ENCODE data around the gene PTCRA. TPM values are rescaled to one million over a fixed set of nuclear protein-coding genes. Genes with fewer than 3 reads are reported as not detected.

The PTCRA gene
- total RNA-seq, 1 experiment from 2014 or later: not detected

- H3K4me1 Mint-ChIP-seq: peaks cover 33% of the 10 kb centered on the region
- ChIA-PET POLR2A (interaction anchor here (1.0 kb wide), 1 partner anchor 21 kb away, joined by 3 read pairs; no protein-coding TSS in a partner anchor), CTCF (interaction anchor here (0.5 to 0.7 kb wide), 2 partner anchors 22 to 217 kb away, joined by 3 to 5 read pairs; no protein-coding TSS in a partner anchor)
- H3K27ac Mint-ChIP-seq: peak overlapping the region; percentile 11; the same call in 1 of the 2 replicates
- no peak for DNase-seq (ENCODE audit: low spot score)
- H3K27me3 Mint-ChIP-seq (ENCODE audit: low read depth): peaks cover 2% of the 10 kb centered on the region; the same call in 1 of the 2 replicates
- no peaks in the 10 kb centered on the region for H3K9me3 Mint-ChIP-seq
- no peak overlapping the region for H3K4me3 Mint-ChIP-seq
- ATAC-seq: no peak
- H3K36me3 Mint-ChIP-seq: peaks cover 47% of the 10 kb centered on the region
- TF ChIP-seq NR3C1 (CRISPR knock-in tag; conservative IDR thresholded peaks at IDR 0.05; ENCODE audit: low read depth) (no peak), NR1H2 (CRISPR knock-in tag; IDR thresholded peaks at IDR 0.05) (no peak)
Measured at GRCh38 chr6:42933205-42933604, 17.4 kb downstream of the PTCRA start.

- Mint-ChIP-seq H3K4me3 (no peak overlapping the region), H3K36me3 (peaks cover 57% of the 10 kb centered on the region), H3K4me1 (peaks cover 38% of the 10 kb centered on the region), H3K27ac (no peak overlapping the region; the same call in 1 of the 2 replicates), H3K27me3 (ENCODE audit: low read depth) (peaks cover 2% of the 10 kb centered on the region; the same call in 1 of the 2 replicates), H3K9me3 (no peaks in the 10 kb centered on the region)
- no peak for ATAC-seq
- ChIA-PET POLR2A (no interaction called here), CTCF (interaction anchor here (1.2 kb wide), 1 partner anchor 24 kb away, joined by 3 read pairs; no protein-coding TSS in a partner anchor)
- DNase-seq (ENCODE audit: low spot score): no peak
- TF ChIP-seq ATF6 (CRISPR knock-in tag; IDR thresholded peaks at IDR 0.05) (no peak), ZSCAN18 (CRISPR knock-in tag; IDR thresholded peaks at IDR 0.05) (no peak), ZNF423 (CRISPR knock-in tag; IDR thresholded peaks at IDR 0.05) (no peak), PRDM15 (CRISPR knock-in tag; IDR thresholded peaks at IDR 0.05) (no peak), MLX (CRISPR knock-in tag; IDR thresholded peaks at IDR 0.05) (no peak), NR3C1 (CRISPR knock-in tag; conservative IDR thresholded peaks at IDR 0.05; ENCODE audit: low read depth) (no peak), SOX15 (CRISPR knock-in tag; IDR thresholded peaks at IDR 0.05) (no peak), ZNF671 (CRISPR knock-in tag; IDR thresholded peaks at IDR 0.05) (no peak), FOXP4 (CRISPR knock-in tag; IDR thresholded peaks at IDR 0.05) (no peak), TCF7 (CRISPR knock-in tag; IDR thresholded peaks at IDR 0.05; ENCODE audit: low read depth) (no peak), NR1H2 (CRISPR knock-in tag; IDR thresholded peaks at IDR 0.05) (no peak), GABPB1 (CRISPR knock-in tag; IDR thresholded peaks at IDR 0.05) (no peak)
Measured at GRCh38 chr6:42935322-42935721, 19.5 kb downstream of the PTCRA start.

Measured in WTC11 (cell line).